HCT116 (cell line): Measurements from ENCODE around the gene RHCG. TPM values are rescaled to one million over a fixed set of nuclear protein-coding genes. Genes with fewer than 3 reads are reported as not detected.

ENCODE experiments used
- ATAC-seq: fragments of 200-7000 bp; cut with Tn5 transposase; 2 replicates; pipeline ENCODE4 v1.9.1; 2020; ENCODE audit warnings: mild to moderate bottlenecking, moderate library complexity
- BruUV-seq: library from RNA; stranded (reverse); fragments of 400-500 nt; replicated peaks from 2 replicates; lab custom pipeline; 2021; lab: Mats Ljungman, UMichigan
- CTCF ChIA-PET: fragments of 300-600 bp; sonication (Branson Sonifier 250); formaldehyde crosslinking; loops from one replicate; lab custom pipeline; 2021; ENCODE audit warnings: antibody characterized with exemption; lab: Charles Lee
- POLR2A ChIA-PET: fragments of 300-600, 350-600 bp; sonication (Branson Sonifier 250); formaldehyde crosslinking; loops from one replicate; lab custom pipeline; 2021; ENCODE audit warnings: antibody characterized with exemption; lab: Charles Lee
- RAD21 ChIA-PET, 2 experiments: fragments of 300-600 bp; sonication (Branson Sonifier 250); formaldehyde crosslinking; loops; one replicate each; lab custom pipeline; 2023; ENCODE audit warnings: low total read pairs in 2 of 2; ENCODE audit not compliant: uncharacterized antibody in 2 of 2, unreplicated experiment in 2 of 2, low non-redundant PET in 1 of 2; lab: Charles Lee
- DNase-seq: peaks from one replicate; pipeline ENCODE4 v3.0.0-alpha.2; 2010; ENCODE audit warnings: low read depth, low spot score
- H2AFZ ChIP-seq: fragments of 200-600 bp; shearing (Covaris generic), sonication (generic); 2 replicates; pipeline ENCODE4 v1.6.1; 2017; ENCODE audit warnings: low read depth, mixed run types, mixed read lengths, antibody characterized with exemption, low read length; ENCODE audit not compliant: poor library complexity, severe bottlenecking
- H3K27ac ChIP-seq: 2 replicates; pipeline ENCODE4 v1.5.1; 2012; ENCODE audit warnings: low read depth, low read length
- H3K27me3 ChIP-seq: fragments of 200-600 bp; sonication (generic); 2 replicates; pipeline ENCODE4 v1.6.1; 2016; ENCODE audit warnings: mixed run types, low read length, mixed read lengths; ENCODE audit not compliant: insufficient read depth
- H3K36me3 ChIP-seq, 2 experiments: fragments of 200-500 bp in 1 of 2; fragments of 200-600 bp in 1 of 2; sonication (Bioruptor generic) in 1 of 2; sonication (generic) in 1 of 2; 2 replicates each; pipeline versions ENCODE4 v1.5.1 to v1.6.1; 2014 to 2016; ENCODE audit warnings: low read length in 2 of 2, inconsistent platforms in 1 of 2, mixed read lengths in 1 of 2, mixed run types in 1 of 2; ENCODE audit not compliant: insufficient read depth in 2 of 2, control insufficient read depth in 1 of 2
- H3K4me1 ChIP-seq, 2 experiments: fragments of 200-600 bp in 1 of 2; sonication (generic) in 1 of 2; 2 replicates each; pipeline versions ENCODE4 v1.5.1 to v1.6.1; 2012 to 2017; ENCODE audit warnings: low read length in 2 of 2, inconsistent platforms in 1 of 2, mild to moderate bottlenecking in 1 of 2, mixed read lengths in 1 of 2, mixed run types in 1 of 2, moderate library complexity in 1 of 2; ENCODE audit not compliant: insufficient read depth in 2 of 2, control insufficient read depth in 1 of 2
- H3K4me2 ChIP-seq: fragments of 200-600 bp; sonication (generic); 2 replicates; pipeline ENCODE4 v1.6.1; 2017; ENCODE audit warnings: mixed run types, low read length, mixed read lengths
- H3K4me3 ChIP-seq, 2 experiments: fragments of 200-600 bp in 1 of 2; sonication (generic) in 1 of 2; replicated peaks in 1 of 2; 2 replicates each; pipeline ENCODE4 v1.5.1; 2011 to 2016; ENCODE audit warnings: low read length in 2 of 2, control low read depth in 1 of 2, low read depth in 1 of 2, mild to moderate bottlenecking in 1 of 2, mixed read lengths in 1 of 2, mixed run types in 1 of 2
- H3K79me2 ChIP-seq: fragments of 200-600 bp; sonication (generic); 2 replicates; pipeline ENCODE4 v1.6.1; 2017; ENCODE audit warnings: mild to moderate bottlenecking, mixed run types, low read length, moderate library complexity, mixed read lengths; ENCODE audit not compliant: insufficient read depth
- H3K9ac ChIP-seq: fragments of 200-600 bp; sonication (generic); 2 replicates; pipeline ENCODE4 v1.6.1; 2016; ENCODE audit warnings: low read length, mixed read lengths
- H3K9me2 ChIP-seq: fragments of 200-600 bp; sonication (generic), shearing (Covaris generic); 2 replicates; pipeline ENCODE4 v1.6.1; 2017; ENCODE audit warnings: mixed run types, mild to moderate bottlenecking, moderate library complexity; ENCODE audit not compliant: insufficient read depth
- H3K9me3 ChIP-seq, 2 experiments: fragments of 200-500 bp in 1 of 2; fragments of 200-600 bp in 1 of 2; sonication (Bioruptor generic) in 1 of 2; sonication (generic) in 1 of 2; 2 replicates each; pipeline ENCODE4 v1.6.1; 2014 to 2017; ENCODE audit warnings: low read length in 2 of 2, mixed read lengths in 2 of 2, inconsistent platforms in 1 of 2, low read depth in 1 of 2, mild to moderate bottlenecking in 1 of 2, mixed run types in 1 of 2, moderate library complexity in 1 of 2; ENCODE audit not compliant: control insufficient read depth in 1 of 2, insufficient read depth in 1 of 2
- H4K20me1 ChIP-seq: fragments of 200-600 bp; sonication (generic), shearing (Covaris generic); 2 replicates; pipeline ENCODE4 v1.6.1; 2017; ENCODE audit warnings: mixed run types, mild to moderate bottlenecking, moderate library complexity; ENCODE audit not compliant: insufficient read depth
- CEBPB ChIP-seq: IDR thresholded peaks from 2 replicates; pipeline ENCODE4 v1.6.1; 2012; ENCODE audit warnings: low read depth
- EGR1 ChIP-seq: IDR thresholded peaks from 2 replicates; pipeline ENCODE4 v1.6.1; 2012; ENCODE audit warnings: low read depth
- ELF1 ChIP-seq: IDR thresholded peaks from 2 replicates; pipeline ENCODE4 v1.6.1; 2012; ENCODE audit warnings: low read depth, borderline replicate concordance
- EZH2 ChIP-seq: fragments of 200-600 bp; sonication (generic); IDR thresholded peaks from 2 replicates; pipeline ENCODE4 v1.6.1; 2017; ENCODE audit warnings: antibody characterized with exemption, mixed run types
- EZH2phosphoT487 ChIP-seq: fragments of 200-600 bp; IDR thresholded peaks from 2 replicates; pipeline ENCODE4 v1.6.1; 2018; ENCODE audit warnings: antibody characterized with exemption, borderline replicate concordance
- FOSL1 ChIP-seq: IDR thresholded peaks from 2 replicates; pipeline ENCODE4 v1.6.1; 2012; ENCODE audit warnings: low read depth
- JUND ChIP-seq: IDR thresholded peaks from 2 replicates; pipeline ENCODE4 v1.6.1; 2012
- POLR2A ChIP-seq: IDR thresholded peaks from 2 replicates; pipeline ENCODE4 v1.7.0; 2011; ENCODE audit warnings: borderline replicate concordance; ENCODE audit not compliant: insufficient read depth, insufficient read length; ENCODE audit errors: extremely low read depth
- POLR2AphosphoS5 ChIP-seq: IDR thresholded peaks from 2 replicates; pipeline ENCODE4 v1.6.1; 2011; ENCODE audit warnings: mild to moderate bottlenecking, low read depth, low read length, moderate library complexity
- RAD21 ChIP-seq: IDR thresholded peaks from 2 replicates; pipeline ENCODE4 v1.6.1; 2012; ENCODE audit warnings: low read depth, mild to moderate bottlenecking
- SIN3A ChIP-seq: IDR thresholded peaks from 2 replicates; pipeline ENCODE4 v1.6.1; 2012; ENCODE audit warnings: low read depth
- SP1 ChIP-seq: IDR thresholded peaks from 2 replicates; pipeline ENCODE4 v1.6.1; 2012; ENCODE audit warnings: low read depth
- SRF ChIP-seq: IDR thresholded peaks from 2 replicates; pipeline ENCODE4 v1.6.1; 2012; ENCODE audit warnings: low read depth
- TCF7L2 ChIP-seq: IDR thresholded peaks from 2 replicates; pipeline ENCODE4 v1.7.0; 2011; ENCODE audit warnings: borderline replicate concordance, inconsistent platforms; ENCODE audit not compliant: insufficient read depth, insufficient read length; ENCODE audit errors: extremely low read depth
- ZFX ChIP-seq: fragments of 450-650 bp; IDR thresholded peaks from 2 replicates; pipeline ENCODE4 v1.6.1; 2017
- ZNF274 ChIP-seq: fragments of 200-500 bp; sonication (Bioruptor generic); IDR thresholded peaks from 2 replicates; pipeline ENCODE4 v1.6.1; 2014; ENCODE audit warnings: mild to moderate bottlenecking, low read depth, low read length, inconsistent platforms
- intact Hi-C: fragments of 100-400 bp; cut with micrococcal nuclease; formaldehyde crosslinking; loops from 2 replicates; pipeline ENCODE4 v1.10.0; 2022
- total RNA-seq: library from RNA; stranded (reverse); gene quantifications from one replicate; pipeline ENCODE4 v1.2.1, GENCODE V29; 2021; ENCODE audit not compliant: unreplicated experiment
- TF ChIP-seq, protein P1 (sequence below): IDR thresholded peaks from 2 replicates; pipeline ENCODE4 v1.6.1; 2012; ENCODE audit warnings: low read depth
- TF ChIP-seq, protein P2 (sequence below): IDR thresholded peaks from 2 replicates; pipeline ENCODE4 v1.6.1; 2011; ENCODE audit warnings: mild to moderate bottlenecking, low read length, moderate library complexity; ENCODE audit not compliant: insufficient replicate concordance; ENCODE audit errors: extremely low read depth
- TF ChIP-seq, protein P3 (sequence below): IDR thresholded peaks from 2 replicates; pipeline ENCODE4 v1.6.1; 2012
- TF ChIP-seq, protein P4 (sequence below), 3 experiments: fragments of 200-600 bp in 1 of 3; sonication (generic) in 1 of 3; IDR thresholded peaks in 2 of 3; conservative IDR thresholded peaks in 1 of 3; 2 replicates each; pipeline ENCODE4 v1.5.1; 2012 to 2017; ENCODE audit warnings: low read depth in 2 of 3, low read length in 2 of 3, antibody characterized with exemption in 1 of 3, borderline replicate concordance in 1 of 3, control low read depth in 1 of 3, mild to moderate bottlenecking in 1 of 3, mixed read lengths in 1 of 3, mixed run types in 1 of 3, moderate library complexity in 1 of 3; ENCODE audit not compliant: insufficient read depth in 1 of 3

RHCG gene
- total RNA-seq, 1 experiment from 2014 or later = not detected

DNA sequence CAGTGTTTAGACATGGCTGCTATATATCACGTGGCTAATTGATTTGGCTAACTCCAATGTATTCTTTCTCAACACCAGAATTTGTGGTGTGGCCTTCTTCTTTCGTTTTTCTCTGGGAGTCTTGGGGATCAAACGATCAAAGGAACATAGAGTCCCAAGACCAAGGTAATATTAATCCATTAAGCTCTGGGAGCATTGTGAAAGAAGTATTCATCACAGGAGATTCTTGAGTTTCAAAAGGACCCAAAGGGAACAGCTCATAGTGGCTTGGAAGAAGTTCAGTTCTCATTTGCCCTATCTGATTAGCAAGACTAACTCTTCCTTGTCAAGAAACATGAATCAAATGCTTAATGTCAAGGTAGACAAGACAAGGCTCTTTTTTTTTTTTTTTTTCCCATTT, 46.0 kb upstream of the RHCG start:
- H2AFZ ChIP-seq = no peak overlapping the region
- H4K20me1 ChIP-seq = no peaks in the 10 kb centered on the region
- ATAC-seq (no peak), DNase-seq (no peak)
- TF ChIP-seq EGR1 = no peak
- TF ChIP-seq, protein P1, sequence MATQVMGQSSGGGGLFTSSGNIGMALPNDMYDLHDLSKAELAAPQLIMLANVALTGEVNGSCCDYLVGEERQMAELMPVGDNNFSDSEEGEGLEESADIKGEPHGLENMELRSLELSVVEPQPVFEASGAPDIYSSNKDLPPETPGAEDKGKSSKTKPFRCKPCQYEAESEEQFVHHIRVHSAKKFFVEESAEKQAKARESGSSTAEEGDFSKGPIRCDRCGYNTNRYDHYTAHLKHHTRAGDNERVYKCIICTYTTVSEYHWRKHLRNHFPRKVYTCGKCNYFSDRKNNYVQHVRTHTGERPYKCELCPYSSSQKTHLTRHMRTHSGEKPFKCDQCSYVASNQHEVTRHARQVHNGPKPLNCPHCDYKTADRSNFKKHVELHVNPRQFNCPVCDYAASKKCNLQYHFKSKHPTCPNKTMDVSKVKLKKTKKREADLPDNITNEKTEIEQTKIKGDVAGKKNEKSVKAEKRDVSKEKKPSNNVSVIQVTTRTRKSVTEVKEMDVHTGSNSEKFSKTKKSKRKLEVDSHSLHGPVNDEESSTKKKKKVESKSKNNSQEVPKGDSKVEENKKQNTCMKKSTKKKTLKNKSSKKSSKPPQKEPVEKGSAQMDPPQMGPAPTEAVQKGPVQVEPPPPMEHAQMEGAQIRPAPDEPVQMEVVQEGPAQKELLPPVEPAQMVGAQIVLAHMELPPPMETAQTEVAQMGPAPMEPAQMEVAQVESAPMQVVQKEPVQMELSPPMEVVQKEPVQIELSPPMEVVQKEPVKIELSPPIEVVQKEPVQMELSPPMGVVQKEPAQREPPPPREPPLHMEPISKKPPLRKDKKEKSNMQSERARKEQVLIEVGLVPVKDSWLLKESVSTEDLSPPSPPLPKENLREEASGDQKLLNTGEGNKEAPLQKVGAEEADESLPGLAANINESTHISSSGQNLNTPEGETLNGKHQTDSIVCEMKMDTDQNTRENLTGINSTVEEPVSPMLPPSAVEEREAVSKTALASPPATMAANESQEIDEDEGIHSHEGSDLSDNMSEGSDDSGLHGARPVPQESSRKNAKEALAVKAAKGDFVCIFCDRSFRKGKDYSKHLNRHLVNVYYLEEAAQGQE = no peak
- TF ChIP-seq RAD21 = no peak
- TF ChIP-seq EZH2 = no peak
- no peak for TF ChIP-seq ZFX
- no peak for TF ChIP-seq SIN3A
- no peak for TF ChIP-seq ZNF274
- no peak for TF ChIP-seq TCF7L2
- no peak for TF ChIP-seq POLR2AphosphoS5
- TF ChIP-seq CEBPB = no peak
- TF ChIP-seq SP1 = no peak
- no peak for TF ChIP-seq JUND
- TF ChIP-seq, protein P2, sequence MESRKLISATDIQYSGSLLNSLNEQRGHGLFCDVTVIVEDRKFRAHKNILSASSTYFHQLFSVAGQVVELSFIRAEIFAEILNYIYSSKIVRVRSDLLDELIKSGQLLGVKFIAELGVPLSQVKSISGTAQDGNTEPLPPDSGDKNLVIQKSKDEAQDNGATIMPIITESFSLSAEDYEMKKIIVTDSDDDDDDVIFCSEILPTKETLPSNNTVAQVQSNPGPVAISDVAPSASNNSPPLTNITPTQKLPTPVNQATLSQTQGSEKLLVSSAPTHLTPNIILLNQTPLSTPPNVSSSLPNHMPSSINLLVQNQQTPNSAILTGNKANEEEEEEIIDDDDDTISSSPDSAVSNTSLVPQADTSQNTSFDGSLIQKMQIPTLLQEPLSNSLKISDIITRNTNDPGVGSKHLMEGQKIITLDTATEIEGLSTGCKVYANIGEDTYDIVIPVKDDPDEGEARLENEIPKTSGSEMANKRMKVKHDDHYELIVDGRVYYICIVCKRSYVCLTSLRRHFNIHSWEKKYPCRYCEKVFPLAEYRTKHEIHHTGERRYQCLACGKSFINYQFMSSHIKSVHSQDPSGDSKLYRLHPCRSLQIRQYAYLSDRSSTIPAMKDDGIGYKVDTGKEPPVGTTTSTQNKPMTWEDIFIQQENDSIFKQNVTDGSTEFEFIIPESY = no peak
- TF ChIP-seq POLR2A = no peak
- TF ChIP-seq EZH2phosphoT487 = no peak
- no peak for TF ChIP-seq ELF1
- TF ChIP-seq, protein P3, sequence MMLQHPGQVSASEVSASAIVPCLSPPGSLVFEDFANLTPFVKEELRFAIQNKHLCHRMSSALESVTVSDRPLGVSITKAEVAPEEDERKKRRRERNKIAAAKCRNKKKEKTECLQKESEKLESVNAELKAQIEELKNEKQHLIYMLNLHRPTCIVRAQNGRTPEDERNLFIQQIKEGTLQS = no peak
- TF ChIP-seq, protein P4, sequence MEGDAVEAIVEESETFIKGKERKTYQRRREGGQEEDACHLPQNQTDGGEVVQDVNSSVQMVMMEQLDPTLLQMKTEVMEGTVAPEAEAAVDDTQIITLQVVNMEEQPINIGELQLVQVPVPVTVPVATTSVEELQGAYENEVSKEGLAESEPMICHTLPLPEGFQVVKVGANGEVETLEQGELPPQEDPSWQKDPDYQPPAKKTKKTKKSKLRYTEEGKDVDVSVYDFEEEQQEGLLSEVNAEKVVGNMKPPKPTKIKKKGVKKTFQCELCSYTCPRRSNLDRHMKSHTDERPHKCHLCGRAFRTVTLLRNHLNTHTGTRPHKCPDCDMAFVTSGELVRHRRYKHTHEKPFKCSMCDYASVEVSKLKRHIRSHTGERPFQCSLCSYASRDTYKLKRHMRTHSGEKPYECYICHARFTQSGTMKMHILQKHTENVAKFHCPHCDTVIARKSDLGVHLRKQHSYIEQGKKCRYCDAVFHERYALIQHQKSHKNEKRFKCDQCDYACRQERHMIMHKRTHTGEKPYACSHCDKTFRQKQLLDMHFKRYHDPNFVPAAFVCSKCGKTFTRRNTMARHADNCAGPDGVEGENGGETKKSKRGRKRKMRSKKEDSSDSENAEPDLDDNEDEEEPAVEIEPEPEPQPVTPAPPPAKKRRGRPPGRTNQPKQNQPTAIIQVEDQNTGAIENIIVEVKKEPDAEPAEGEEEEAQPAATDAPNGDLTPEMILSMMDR (IDR thresholded peaks at IDR 0.05 in 2 of 3, conservative IDR thresholded peaks at IDR 0.05 in 1 of 3; ENCODE audit: borderline replicate concordance in 1 of 3, insufficient read depth in 1 of 3, low read depth in 2 of 3, low read length in 2 of 3) = no peak
- no peak for TF ChIP-seq FOSL1
- no peak for TF ChIP-seq SRF
- BruUV-seq = no TSS peak
- no peaks in the 10 kb centered on the region for H3K36me3 ChIP-seq
- H3K4me3 ChIP-seq = no peak overlapping the region
- POLR2A ChIA-PET = no interaction called here
- no peak overlapping the region for H3K4me2 ChIP-seq
- H3K9me3 ChIP-seq = peaks cover 0 to 5% of the 10 kb centered on the region in 2 experiments; a peak in 1 of 4 replicates
- no peak overlapping the region for H3K9ac ChIP-seq
- CTCF ChIA-PET = no interaction called here
- no peaks in the 10 kb centered on the region for H3K79me2 ChIP-seq
- intact Hi-C loops = no loop called here
- H3K9me2 ChIP-seq = no peaks in the 10 kb centered on the region
- RAD21 ChIA-PET = no interaction called here
- no peak overlapping the region for H3K27ac ChIP-seq
- H3K27me3 ChIP-seq = no peaks in the 10 kb centered on the region
- no peaks in the 10 kb centered on the region for H3K4me1 ChIP-seq
